GM20000 (cell line): Measurements from ENCODE around the gene GPBAR1.

Experiments used
- DNase-seq: peaks from one replicate; pipeline ENCODE4 v3.0.0; 2012; ENCODE audit warnings: low spot score
- CTCF ChIP-seq: IDR thresholded peaks from 2 replicates; pipeline ENCODE4 v1.5.1; 2012; ENCODE audit warnings: mild to moderate bottlenecking, control low read depth; ENCODE audit errors: extremely low read depth, missing control alignments

GPBAR1 gene

GRCh38 chr2:218256612-218257350, 4.0 kb upstream of the GPBAR1 start:
- no peak for TF ChIP-seq CTCF
- no peak for DNase-seq

GRCh38 chr2:218257390-218257981, 3.3 kb upstream of the GPBAR1 start:
- DNase-seq, result peak; percentile 80
- TF ChIP-seq CTCF, result peak; percentile 38

- no peak for TF ChIP-seq CTCF
- no peak for DNase-seq
These were observed 1.5 kb upstream of the GPBAR1 start for GRCh38 chr2:218259099-218259961.

GRCh38 chr2:218260166-218260565, 649 bp upstream of the GPBAR1 start:
- TF ChIP-seq CTCF, result no peak
- no peak for DNase-seq

GRCh38 chr2:218261423-218262236, 815 bp downstream of the GPBAR1 start:
- DNase-seq, result no peak

GRCh38 chr2:218262237-218262600, 1.4 kb downstream of the GPBAR1 start:
- DNase-seq, result no peak
- TF ChIP-seq CTCF, result no peak

More at GRCh38 chr2:218261423-218262236, 815 bp downstream of the GPBAR1 start:
- no peak for TF ChIP-seq CTCF
